AG04449 (cell line): ENCODE data around the gene UGT2A1.

ENCODE experiments used
- CTCF ChIA-PET: fragments of 350-600 bp; formaldehyde crosslinking; extraction: SDS; loops from one replicate; lab custom pipeline; 2021; ENCODE audit warnings: antibody characterized with exemption; lab: Yijun Ruan, JAX
- POLR2A ChIA-PET: fragments of 400-600, 350-600 bp; formaldehyde crosslinking; extraction: SDS; loops from one replicate; lab custom pipeline; 2020; ENCODE audit warnings: antibody characterized with exemption, inconsistent platforms; lab: Yijun Ruan, JAX
- DNase-seq: peaks from one replicate; pipeline ENCODE4 v3.0.0-alpha.2; 2010; ENCODE audit warnings: low read depth, low spot score
- H3K4me3 ChIP-seq: 2 replicates; pipeline ENCODE4 v1.5.1; 2011; ENCODE audit warnings: low read depth, mild to moderate bottlenecking, control low read depth, low read length
- TF ChIP-seq, protein P1 (sequence below): IDR thresholded peaks from one replicate; pipeline ENCODE4 v1.5.1; 2011; ENCODE audit warnings: mild to moderate bottlenecking, moderate library complexity, low read length, control low read depth, inconsistent platforms; ENCODE audit not compliant: insufficient read depth; ENCODE audit errors: missing control alignments

The UGT2A1 gene

DNA sequence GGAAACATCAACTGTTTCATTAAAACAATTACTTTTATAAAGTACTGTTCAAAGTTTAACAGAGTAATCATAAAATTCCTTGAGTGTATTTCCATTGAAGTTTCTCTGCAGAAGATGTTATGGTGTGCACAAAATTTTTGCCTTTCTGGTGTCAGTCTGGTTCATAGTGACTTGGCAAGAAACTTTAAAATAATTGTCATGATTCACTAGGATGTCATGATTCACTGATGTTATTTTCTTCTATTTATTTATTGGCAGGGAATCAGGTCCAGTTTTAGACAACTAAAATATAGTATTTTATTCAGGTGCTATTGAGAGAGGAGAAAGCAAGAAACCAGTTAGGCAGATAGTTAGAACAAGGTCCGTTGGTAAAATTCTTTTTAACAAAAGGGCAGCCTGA lies 3.8 kb downstream of the UGT2A1 start:
- DNase-seq, result no peak
- TF ChIP-seq, protein P1, sequence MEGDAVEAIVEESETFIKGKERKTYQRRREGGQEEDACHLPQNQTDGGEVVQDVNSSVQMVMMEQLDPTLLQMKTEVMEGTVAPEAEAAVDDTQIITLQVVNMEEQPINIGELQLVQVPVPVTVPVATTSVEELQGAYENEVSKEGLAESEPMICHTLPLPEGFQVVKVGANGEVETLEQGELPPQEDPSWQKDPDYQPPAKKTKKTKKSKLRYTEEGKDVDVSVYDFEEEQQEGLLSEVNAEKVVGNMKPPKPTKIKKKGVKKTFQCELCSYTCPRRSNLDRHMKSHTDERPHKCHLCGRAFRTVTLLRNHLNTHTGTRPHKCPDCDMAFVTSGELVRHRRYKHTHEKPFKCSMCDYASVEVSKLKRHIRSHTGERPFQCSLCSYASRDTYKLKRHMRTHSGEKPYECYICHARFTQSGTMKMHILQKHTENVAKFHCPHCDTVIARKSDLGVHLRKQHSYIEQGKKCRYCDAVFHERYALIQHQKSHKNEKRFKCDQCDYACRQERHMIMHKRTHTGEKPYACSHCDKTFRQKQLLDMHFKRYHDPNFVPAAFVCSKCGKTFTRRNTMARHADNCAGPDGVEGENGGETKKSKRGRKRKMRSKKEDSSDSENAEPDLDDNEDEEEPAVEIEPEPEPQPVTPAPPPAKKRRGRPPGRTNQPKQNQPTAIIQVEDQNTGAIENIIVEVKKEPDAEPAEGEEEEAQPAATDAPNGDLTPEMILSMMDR, result no peak
- H3K4me3 ChIP-seq, result no peak overlapping the region
- ChIA-PET CTCF (no interaction called here), POLR2A (no interaction called here)

DNA sequence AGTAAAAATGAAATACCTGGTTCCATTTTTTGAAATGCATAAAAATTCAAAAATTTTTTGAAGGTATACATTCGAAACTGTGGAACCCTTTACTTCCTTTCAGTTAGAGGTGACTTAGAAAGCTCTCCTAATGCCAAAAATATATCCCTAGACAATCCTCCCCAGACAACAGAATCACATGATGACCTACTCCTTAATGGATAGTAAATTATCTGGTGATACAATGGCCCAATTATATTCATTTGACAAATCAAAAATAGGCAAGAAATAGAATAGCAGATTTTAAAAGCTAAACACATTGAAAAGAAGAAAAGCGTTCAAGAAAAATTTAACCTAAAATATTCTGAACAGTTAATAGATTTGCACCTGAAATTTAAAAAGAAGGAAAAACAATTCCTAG lies 10.1 kb downstream of the UGT2A1 start:
- ChIA-PET CTCF (no interaction called here), POLR2A (no interaction called here)
- no peak overlapping the region for H3K4me3 ChIP-seq
- no peak for DNase-seq
- TF ChIP-seq, protein P1, result no peak

- no peak for DNase-seq
- ChIA-PET POLR2A (no interaction called here), CTCF (interaction anchor here (1.0 kb wide), 1 partner anchor 23 kb away, joined by 3 read pairs; no protein-coding TSS in a partner anchor)
- no peak overlapping the region for H3K4me3 ChIP-seq
- TF ChIP-seq, protein P1, result no peak
Observed at GRCh38 chr4:69640289-69640688, 12.8 kb downstream of the UGT2A1 start.

DNA sequence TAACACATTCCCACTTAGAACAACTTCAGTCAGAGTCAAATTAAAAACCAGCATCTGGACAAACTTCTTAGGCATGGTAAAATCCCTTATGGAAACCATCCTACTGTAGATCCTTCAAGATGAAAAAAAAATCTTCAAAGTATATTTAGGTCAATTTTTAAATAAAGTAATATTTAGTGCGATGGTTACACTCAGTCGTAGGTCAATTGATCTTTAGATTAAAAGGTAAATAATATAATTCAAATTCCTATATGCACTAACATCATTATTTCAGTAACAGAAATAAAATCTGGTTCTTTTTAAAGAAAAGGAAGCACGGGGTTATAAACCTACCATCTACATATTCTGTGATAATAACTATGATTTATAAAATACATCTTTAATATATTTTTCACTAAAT lies 13.5 kb downstream of the UGT2A1 start, which contains the start of gene UGT2A2:
Gene UGT2A2, minus strand, starts transcription at position 101 of the 400 bp plus-strand sequence. Its CDS starts 2 bp downstream, at position 99.
- ChIA-PET CTCF (interaction anchor here (1.0 kb wide), 1 partner anchor 23 kb away, joined by 3 read pairs; no protein-coding TSS in a partner anchor), POLR2A (no interaction called here)
- no peak for DNase-seq
- H3K4me3 ChIP-seq, result no peak within 1 kb of the TSS
- TF ChIP-seq, protein P1, result no peak

DNA sequence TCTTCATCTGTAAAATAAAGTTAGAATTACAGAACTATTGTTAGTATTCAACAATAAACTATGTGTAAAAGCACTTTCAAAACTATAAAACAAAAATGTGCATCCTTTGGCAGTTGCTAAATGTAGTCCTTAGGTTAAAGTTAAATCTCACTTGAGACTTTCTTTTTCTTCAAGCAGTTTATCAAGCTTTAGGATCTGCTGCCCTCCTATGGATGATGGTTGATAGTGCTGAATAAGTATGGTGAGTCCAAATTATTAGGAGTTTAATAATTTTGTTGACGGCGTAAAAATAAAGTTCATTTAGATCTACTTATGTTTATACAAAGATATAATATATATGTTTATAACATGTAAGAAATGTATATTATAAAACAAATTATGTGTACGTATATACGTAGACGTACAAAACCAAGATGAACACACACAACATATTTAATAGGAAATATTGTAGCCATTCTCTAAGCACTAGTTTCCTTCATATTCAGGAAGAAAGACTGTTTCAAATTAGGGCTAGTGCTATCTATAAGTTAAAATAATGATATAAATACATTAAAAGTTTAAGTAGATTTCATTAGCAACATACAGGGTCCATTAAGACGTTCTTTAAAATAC lies 35.9 kb downstream of the UGT2A1 start:
- ChIA-PET CTCF (interaction anchor here (0.7 to 3.7 kb wide), 5 partner anchors 23 to 1119 kb away, joined by 3 to 25 read pairs (median 7); partner anchors contain the start of gene UGT2A2), POLR2A (no interaction called here)

GRCh38 chr4:69610484-69610883 lies 42.6 kb downstream of the UGT2A1 start:
- no peak for DNase-seq
- TF ChIP-seq, protein P1, result no peak
- CTCF ChIA-PET, result no interaction called here
- no peak overlapping the region for H3K4me3 ChIP-seq
- POLR2A ChIA-PET, result no interaction called here

More for the DNA sequence above, 35.9 kb downstream of the UGT2A1 start:
- no peak overlapping the region for H3K4me3 ChIP-seq
- TF ChIP-seq, protein P1, result peak; percentile 34
- no peak for DNase-seq
